GM23338 (cell line): Measurements from ENCODE around the gene CLDN8. TPM values are rescaled to one million over a fixed set of nuclear protein-coding genes. Genes with fewer than 3 reads are reported as not detected.

ENCODE experiments used
- CREB1 ChIP-seq: fragments of 250-450 bp; sonication (Bioruptor Pico); IDR thresholded peaks from 2 replicates; pipeline ENCODE4 v1.5.0; 2020; ENCODE audit warnings: low read depth, mild to moderate bottlenecking, moderate library complexity
- EZH2 ChIP-seq: fragments of 200-600 bp; sonication (generic); IDR thresholded peaks from one replicate; pipeline ENCODE4 v1.8.0; 2017; ENCODE audit warnings: antibody characterized with exemption, mild to moderate bottlenecking, low read depth; ENCODE audit not compliant: unreplicated experiment
- EZH2phosphoT487 ChIP-seq: fragments of 200-600 bp; sonication (generic); IDR thresholded peaks from one replicate; pipeline ENCODE4 v1.8.1; 2018; ENCODE audit warnings: antibody characterized with exemption; ENCODE audit not compliant: unreplicated experiment
- NANOG ChIP-seq: IDR thresholded peaks from 2 replicates; pipeline ENCODE4 v1.6.1; 2016; ENCODE audit warnings: antibody characterized with exemption, borderline replicate concordance
- POLR2AphosphoS5 ChIP-seq: IDR thresholded peaks from 2 replicates; pipeline ENCODE4 v1.6.1; 2016; ENCODE audit warnings: antibody characterized with exemption, low read depth
- REST ChIP-seq: IDR thresholded peaks from one replicate; pipeline ENCODE4 v1.6.1; 2018; ENCODE audit warnings: antibody characterized with exemption; ENCODE audit not compliant: unreplicated experiment
- STAT1 ChIP-seq: IDR thresholded peaks from one replicate; pipeline ENCODE4 v1.6.1; 2016; ENCODE audit warnings: antibody characterized with exemption; ENCODE audit not compliant: unreplicated experiment
- ZNF114 ChIP-seq: fragments of 250-450 bp; sonication (Bioruptor Pico); IDR thresholded peaks from 2 replicates; pipeline ENCODE4 v1.5.0; 2020; ENCODE audit warnings: mild to moderate bottlenecking, moderate library complexity
- ZNF462 ChIP-seq: fragments of 250-450 bp; sonication (Bioruptor Pico); IDR thresholded peaks from 2 replicates; pipeline ENCODE4 v1.5.0; 2020; ENCODE audit warnings: mild to moderate bottlenecking, moderate library complexity
- polyA plus RNA-seq: library from polyadenylated mRNA; unstranded; fragments of >200 nt; fragmentation: Nextera tagmentation; extraction: Ambion mirVana; gene quantifications from 2 replicates; pipeline ENCODE4 v1.2.1, GENCODE V29; 2016
- total RNA-seq: library from RNA; depleted of rRNA; stranded (reverse); fragments of >200 nt; shearing (Covaris generic); gene quantifications from 2 replicates; pipeline ENCODE4 v1.2.3, GENCODE V29; 2014

CLDN8 gene
- total and polyA plus RNA-seq, 2 experiments from 2014 or later = not detected

GRCh38 chr21:30232011-30232410 lies 16.1 kb upstream of the CLDN8 start (continued):
- TF ChIP-seq ZNF462 (CRISPR knock-in tag) = no peak
- no peak for TF ChIP-seq POLR2AphosphoS5
- TF ChIP-seq CREB1 (CRISPR knock-in tag) = no peak
- TF ChIP-seq EZH2 = no peak
- no peak for TF ChIP-seq REST
- no peak for TF ChIP-seq STAT1
- TF ChIP-seq EZH2phosphoT487 = no peak
- no peak for TF ChIP-seq ZNF114 (CRISPR knock-in tag)
- TF ChIP-seq NANOG = no peak
